HepG2 (cell line): Measurements from ENCODE around the gene PFKFB4. TPM values are rescaled to one million over a fixed set of nuclear protein-coding genes. Genes with fewer than 3 reads are reported as not detected.

Experiments
- CREM ChIP-seq, 2 experiments: sonication (generic) in 1 of 2; formaldehyde crosslinking in 1 of 2; IDR thresholded peaks; 2 replicates each; pipeline versions ENCODE4 v1.4.0 to v1.6.1; 2016 to 2020; ENCODE audit warnings: antibody characterized with exemption in 1 of 2, mild to moderate bottlenecking in 1 of 2, missing genetic modification reagents in 1 of 2
- EED ChIP-seq: sonication (generic); formaldehyde crosslinking; IDR thresholded peaks from 2 replicates; pipeline ENCODE4 v1.5.0; 2020; ENCODE audit warnings: mild to moderate bottlenecking, missing genetic modification reagents
- GATAD1 ChIP-seq: IDR thresholded peaks from 2 replicates; pipeline ENCODE4 v1.6.1; 2016; ENCODE audit warnings: missing genetic modification reagents, missing compliant biosample characterization
- ISL2 ChIP-seq: sonication (generic); formaldehyde crosslinking; IDR thresholded peaks from 2 replicates; pipeline ENCODE4 v1.5.0; 2020; ENCODE audit warnings: missing genetic modification reagents
- KLF9 ChIP-seq: IDR thresholded peaks from 2 replicates; pipeline ENCODE4 v1.6.1; 2016; ENCODE audit warnings: low read depth
- LRRFIP1 ChIP-seq: sonication (generic); formaldehyde crosslinking; conservative IDR thresholded peaks from 2 replicates; pipeline ENCODE4 v1.4.0; 2020; ENCODE audit warnings: missing genetic modification reagents
- MAZ ChIP-seq, 2 experiments: sonication (generic) in 1 of 2; formaldehyde crosslinking in 1 of 2; IDR thresholded peaks; 2 replicates each; pipeline versions ENCODE4 v1.5.0 to v1.6.1; 2012 to 2020; ENCODE audit warnings: low read depth in 2 of 2, mild to moderate bottlenecking in 2 of 2, borderline replicate concordance in 1 of 2, improper control_type of control experiment in 1 of 2, low read length in 1 of 2, missing genetic modification reagents in 1 of 2, moderate library complexity in 1 of 2
- NFIC ChIP-seq: IDR thresholded peaks from 2 replicates; pipeline ENCODE4 v1.6.1; 2012; ENCODE audit warnings: mild to moderate bottlenecking, low read length, inconsistent platforms
- SRY ChIP-seq: sonication (generic); formaldehyde crosslinking; IDR thresholded peaks from 2 replicates; pipeline ENCODE4 v1.8.0; 2022; ENCODE audit warnings: mild to moderate bottlenecking, missing genetic modification reagents
- YEATS2 ChIP-seq: sonication (generic); formaldehyde crosslinking; IDR thresholded peaks from 2 replicates; pipeline ENCODE4 v1.4.0; 2020; ENCODE audit warnings: missing genetic modification reagents, borderline replicate concordance
- ZNF224 ChIP-seq: sonication (generic); formaldehyde crosslinking; IDR thresholded peaks from 2 replicates; pipeline ENCODE4 v1.5.0; 2020; ENCODE audit warnings: mild to moderate bottlenecking, missing genetic modification reagents
- ZNF225 ChIP-seq: sonication (generic); formaldehyde crosslinking; IDR thresholded peaks from 2 replicates; pipeline ENCODE4 v1.4.0; 2020; ENCODE audit warnings: mild to moderate bottlenecking, missing genetic modification reagents
- ZNF639 ChIP-seq: conservative IDR thresholded peaks from 2 replicates; pipeline ENCODE4 v1.6.1; 2018; ENCODE audit warnings: missing genetic modification reagents
- ZNF747 ChIP-seq: sonication (generic); formaldehyde crosslinking; IDR thresholded peaks from 2 replicates; pipeline ENCODE4 v1.8.1; 2023; ENCODE audit warnings: missing genetic modification reagents, mild to moderate bottlenecking, borderline replicate concordance
- polyA plus RNA-seq, 8 experiments: library from polyadenylated mRNA; depleted of rRNA in 3 of 8; stranded (reverse) in 7 of 8; unstranded in 1 of 8; fragments of >200 nt; fragmentation: Illumina TruSeq in 4 of 8; extraction: Trizol in 4 of 8; gene quantifications; 2 replicates each; pipeline versions ENCODE4 v1.2.1 to v1.2.3, GENCODE V29; 2011 to 2016; ENCODE audit warnings: low read depth in 4 of 8, missing spikeins in 1 of 8, mixed read lengths in 1 of 8; ENCODE audit not compliant: insufficient read depth in 1 of 8
- total RNA-seq, 5 experiments: library from RNA; depleted of rRNA; stranded (reverse); fragments of >200 nt; fragmentation: Illumina TruSeq; extraction: Trizol; gene quantifications; 2 replicates each; pipeline ENCODE4 v1.2.3, GENCODE V29; 2016; ENCODE audit warnings: low read depth in 1 of 5
- TF ChIP-seq, protein P1 (sequence below): sonication (generic); formaldehyde crosslinking; IDR thresholded peaks from 2 replicates; pipeline ENCODE4 v1.4.0; 2020; ENCODE audit warnings: missing genetic modification reagents
- TF ChIP-seq, protein P2 (sequence below): sonication (generic); formaldehyde crosslinking; IDR thresholded peaks from 2 replicates; pipeline ENCODE4 v1.4.0; 2020; ENCODE audit warnings: missing genetic modification reagents, borderline replicate concordance

The PFKFB4 gene
- total and polyA plus RNA-seq, 2 of the 13 experiments (the other 11 are each of a cell fraction or from before 2014, with no cell fraction given): 7.1 to 103 TPM

- TF ChIP-seq, protein P1, sequence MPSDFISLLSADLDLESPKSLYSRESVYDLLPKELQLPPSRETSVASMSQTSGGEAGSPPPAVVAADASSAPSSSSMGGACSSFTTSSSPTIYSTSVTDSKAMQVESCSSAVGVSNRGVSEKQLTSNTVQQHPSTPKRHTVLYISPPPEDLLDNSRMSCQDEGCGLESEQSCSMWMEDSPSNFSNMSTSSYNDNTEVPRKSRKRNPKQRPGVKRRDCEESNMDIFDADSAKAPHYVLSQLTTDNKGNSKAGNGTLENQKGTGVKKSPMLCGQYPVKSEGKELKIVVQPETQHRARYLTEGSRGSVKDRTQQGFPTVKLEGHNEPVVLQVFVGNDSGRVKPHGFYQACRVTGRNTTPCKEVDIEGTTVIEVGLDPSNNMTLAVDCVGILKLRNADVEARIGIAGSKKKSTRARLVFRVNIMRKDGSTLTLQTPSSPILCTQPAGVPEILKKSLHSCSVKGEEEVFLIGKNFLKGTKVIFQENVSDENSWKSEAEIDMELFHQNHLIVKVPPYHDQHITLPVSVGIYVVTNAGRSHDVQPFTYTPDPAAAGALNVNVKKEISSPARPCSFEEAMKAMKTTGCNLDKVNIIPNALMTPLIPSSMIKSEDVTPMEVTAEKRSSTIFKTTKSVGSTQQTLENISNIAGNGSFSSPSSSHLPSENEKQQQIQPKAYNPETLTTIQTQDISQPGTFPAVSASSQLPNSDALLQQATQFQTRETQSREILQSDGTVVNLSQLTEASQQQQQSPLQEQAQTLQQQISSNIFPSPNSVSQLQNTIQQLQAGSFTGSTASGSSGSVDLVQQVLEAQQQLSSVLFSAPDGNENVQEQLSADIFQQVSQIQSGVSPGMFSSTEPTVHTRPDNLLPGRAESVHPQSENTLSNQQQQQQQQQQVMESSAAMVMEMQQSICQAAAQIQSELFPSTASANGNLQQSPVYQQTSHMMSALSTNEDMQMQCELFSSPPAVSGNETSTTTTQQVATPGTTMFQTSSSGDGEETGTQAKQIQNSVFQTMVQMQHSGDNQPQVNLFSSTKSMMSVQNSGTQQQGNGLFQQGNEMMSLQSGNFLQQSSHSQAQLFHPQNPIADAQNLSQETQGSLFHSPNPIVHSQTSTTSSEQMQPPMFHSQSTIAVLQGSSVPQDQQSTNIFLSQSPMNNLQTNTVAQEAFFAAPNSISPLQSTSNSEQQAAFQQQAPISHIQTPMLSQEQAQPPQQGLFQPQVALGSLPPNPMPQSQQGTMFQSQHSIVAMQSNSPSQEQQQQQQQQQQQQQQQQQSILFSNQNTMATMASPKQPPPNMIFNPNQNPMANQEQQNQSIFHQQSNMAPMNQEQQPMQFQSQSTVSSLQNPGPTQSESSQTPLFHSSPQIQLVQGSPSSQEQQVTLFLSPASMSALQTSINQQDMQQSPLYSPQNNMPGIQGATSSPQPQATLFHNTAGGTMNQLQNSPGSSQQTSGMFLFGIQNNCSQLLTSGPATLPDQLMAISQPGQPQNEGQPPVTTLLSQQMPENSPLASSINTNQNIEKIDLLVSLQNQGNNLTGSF (CRISPR knock-in tag): no peak
- TF ChIP-seq SRY (no peak), NFIC (no peak), EED (no peak), ZNF639 (CRISPR knock-in tag) (peak; percentile 82), LRRFIP1 (CRISPR knock-in tag) (no peak), CREM (IDR thresholded peaks at IDR 0.05) (peak; percentile 67), CREM (CRISPR knock-in tag; IDR thresholded peaks at IDR 0.05) (no peak), ZNF225 (no peak), ZNF747 (CRISPR knock-in tag) (peak; percentile 75; the same call in 1 of the 2 replicates), YEATS2 (CRISPR knock-in tag) (peak; percentile 69; the same call in 1 of the 2 replicates), ISL2 (CRISPR knock-in tag) (no peak; the same call in 1 of the 2 replicates), ZNF224 (CRISPR knock-in tag) (0 out of 2 replicates have a peak, but pooled peaks have one; percentile 60), GATAD1 (CRISPR knock-in tag) (peak; percentile 74), KLF9 (CRISPR knock-in tag) (no peak), MAZ (IDR thresholded peaks at IDR 0.05; ENCODE audit: borderline replicate concordance, low read depth, low read length) (peak; percentile 72; the same call in 1 of the 2 replicates), MAZ (CRISPR knock-in tag; IDR thresholded peaks at IDR 0.05; ENCODE audit: low read depth) (peak; percentile 85)
- TF ChIP-seq, protein P2, sequence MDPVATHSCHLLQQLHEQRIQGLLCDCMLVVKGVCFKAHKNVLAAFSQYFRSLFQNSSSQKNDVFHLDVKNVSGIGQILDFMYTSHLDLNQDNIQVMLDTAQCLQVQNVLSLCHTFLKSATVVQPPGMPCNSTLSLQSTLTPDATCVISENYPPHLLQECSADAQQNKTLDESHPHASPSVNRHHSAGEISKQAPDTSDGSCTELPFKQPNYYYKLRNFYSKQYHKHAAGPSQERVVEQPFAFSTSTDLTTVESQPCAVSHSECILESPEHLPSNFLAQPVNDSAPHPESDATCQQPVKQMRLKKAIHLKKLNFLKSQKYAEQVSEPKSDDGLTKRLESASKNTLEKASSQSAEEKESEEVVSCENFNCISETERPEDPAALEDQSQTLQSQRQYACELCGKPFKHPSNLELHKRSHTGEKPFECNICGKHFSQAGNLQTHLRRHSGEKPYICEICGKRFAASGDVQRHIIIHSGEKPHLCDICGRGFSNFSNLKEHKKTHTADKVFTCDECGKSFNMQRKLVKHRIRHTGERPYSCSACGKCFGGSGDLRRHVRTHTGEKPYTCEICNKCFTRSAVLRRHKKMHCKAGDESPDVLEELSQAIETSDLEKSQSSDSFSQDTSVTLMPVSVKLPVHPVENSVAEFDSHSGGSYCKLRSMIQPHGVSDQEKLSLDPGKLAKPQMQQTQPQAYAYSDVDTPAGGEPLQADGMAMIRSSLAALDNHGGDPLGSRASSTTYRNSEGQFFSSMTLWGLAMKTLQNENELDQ: peak; percentile 38; the same call in 1 of the 2 replicates
Measured at GRCh38 chr3:48556796-48557626, at the start of gene PFKFB4 (continued).
